ENCODE measurements around the gene DGAT2.

Gene DGAT2

GRCh38 chr11:75759832-75760231 is 8.7 kb upstream of the DGAT2 start:
- no peak overlapping the region for H3K4me3 ChIP-seq (ENCODE audit: low read depth in 1 of 2, low read length in 2 of 2)
- peaks cover 5% of the 10 kb centered on the region for H3K27me3 ChIP-seq (ENCODE audit: insufficient read depth, low read length, poor library complexity)
- no peak overlapping the region for H3K27ac ChIP-seq (ENCODE audit: low read length)
- no peak overlapping the region for H3K4me2 ChIP-seq (ENCODE audit: insufficient read depth, low read length)
- H3K36me3 ChIP-seq (ENCODE audit: insufficient read depth, low read length) = no peaks in the 10 kb centered on the region
- no peak overlapping the region for H2AFZ ChIP-seq (ENCODE audit: low read depth, low read length)
- TF ChIP-seq CTCF (IDR thresholded peaks at IDR 0.05; ENCODE audit: borderline replicate concordance, extremely low read depth, low read length, poor library complexity, severe bottlenecking) (no peak), EZH2 (IDR thresholded peaks at IDR 0.05; ENCODE audit: borderline replicate concordance, low read depth, low read length, severe bottlenecking) (no peak)
- no peaks in the 10 kb centered on the region for H3K9me3 ChIP-seq (ENCODE audit: insufficient read depth, low read length, severe bottlenecking)
- DNase-seq (no peak), ATAC-seq (ENCODE audit: insufficient read depth, low read depth) (no peak)
- H3K79me2 ChIP-seq (ENCODE audit: insufficient read depth, low read length) = no peaks in the 10 kb centered on the region
- H3K9ac ChIP-seq (ENCODE audit: low read depth, low read length) = no peak overlapping the region
- H4K20me1 ChIP-seq (ENCODE audit: insufficient read depth, low read length) = no peaks in the 10 kb centered on the region
- H3K4me1 ChIP-seq (ENCODE audit: insufficient read depth, low read length) = no peaks in the 10 kb centered on the region

GRCh38 chr11:75760243-75760642 is 8.3 kb upstream of the DGAT2 start:
- Histone ChIP-seq H3K4me3 (ENCODE audit: low read depth in 1 of 2, low read length in 2 of 2) (no peak overlapping the region), H2AFZ (ENCODE audit: low read depth, low read length) (no peak overlapping the region), H3K27me3 (ENCODE audit: insufficient read depth, low read length, poor library complexity) (peaks cover 5% of the 10 kb centered on the region), H3K9me3 (ENCODE audit: insufficient read depth, low read length, severe bottlenecking) (no peaks in the 10 kb centered on the region), H3K4me2 (ENCODE audit: insufficient read depth, low read length) (no peak overlapping the region), H3K79me2 (ENCODE audit: insufficient read depth, low read length) (no peaks in the 10 kb centered on the region), H3K9ac (ENCODE audit: low read depth, low read length) (no peak overlapping the region), H3K27ac (ENCODE audit: low read length) (no peak overlapping the region), H3K4me1 (ENCODE audit: insufficient read depth, low read length) (no peaks in the 10 kb centered on the region), H3K36me3 (ENCODE audit: insufficient read depth, low read length) (no peaks in the 10 kb centered on the region), H4K20me1 (ENCODE audit: insufficient read depth, low read length) (no peaks in the 10 kb centered on the region)
- DNase-seq (no peak), ATAC-seq (ENCODE audit: insufficient read depth, low read depth) (no peak)
- no peak for TF ChIP-seq EZH2 (IDR thresholded peaks at IDR 0.05; ENCODE audit: borderline replicate concordance, low read depth, low read length, severe bottlenecking)
- TF ChIP-seq CTCF (IDR thresholded peaks at IDR 0.05; ENCODE audit: borderline replicate concordance, extremely low read depth, low read length, poor library complexity, severe bottlenecking) = no peak

- no peaks in the 10 kb centered on the region for H3K9me3 ChIP-seq (ENCODE audit: insufficient read depth, low read length, severe bottlenecking)
- ATAC-seq (ENCODE audit: insufficient read depth, low read depth) (no peak), DNase-seq (no peak)
- no peak overlapping the region for H3K4me2 ChIP-seq (ENCODE audit: insufficient read depth, low read length)
- no peaks in the 10 kb centered on the region for H3K79me2 ChIP-seq (ENCODE audit: insufficient read depth, low read length)
- H3K4me3 ChIP-seq (ENCODE audit: low read depth in 1 of 2, low read length in 2 of 2) = no peak overlapping the region
- no peak overlapping the region for H3K27ac ChIP-seq (ENCODE audit: low read length)
- H2AFZ ChIP-seq (ENCODE audit: low read depth, low read length) = no peak overlapping the region
- no peak overlapping the region for H3K9ac ChIP-seq (ENCODE audit: low read depth, low read length)
- H3K36me3 ChIP-seq (ENCODE audit: insufficient read depth, low read length) = no peaks in the 10 kb centered on the region
- H4K20me1 ChIP-seq (ENCODE audit: insufficient read depth, low read length) = no peaks in the 10 kb centered on the region
- peaks cover 5% of the 10 kb centered on the region for H3K27me3 ChIP-seq (ENCODE audit: insufficient read depth, low read length, poor library complexity)
- no peak for TF ChIP-seq EZH2 (IDR thresholded peaks at IDR 0.05; ENCODE audit: borderline replicate concordance, low read depth, low read length, severe bottlenecking)
- TF ChIP-seq CTCF (IDR thresholded peaks at IDR 0.05; ENCODE audit: borderline replicate concordance, extremely low read depth, low read length, poor library complexity, severe bottlenecking) = no peak
- no peaks in the 10 kb centered on the region for H3K4me1 ChIP-seq (ENCODE audit: insufficient read depth, low read length)
Observed at GRCh38 chr11:75760710-75761493, 7.7 kb upstream of the DGAT2 start.
